Tibial artery (tissue), 4 donors: Measurements from ENCODE around the gene GRIA4.

Experiments used
- DNase-seq, 2 donors: peaks; one replicate each; pipeline ENCODE4 v3.0.0-alpha.2; 2019
- H3K27ac ChIP-seq, 2 donors: fragments of 200-600 bp; sonication (generic) in 1 of 2; 1 replicate in 1 of 2; 2 replicates in 1 of 2; pipeline ENCODE4 v1.5.1; 2018 to 2019; ENCODE audit warnings: mild to moderate bottlenecking in 1 of 2
- H3K27me3 ChIP-seq, 2 donors: fragments of 200-600 bp; sonication (generic) in 1 of 2; one replicate each; pipeline versions ENCODE4 v1.5.1 to v1.6.0; 2016 to 2019
- H3K36me3 ChIP-seq, 3 donors: fragments of 200-600 bp; sonication (generic) in 2 of 3; one replicate each; pipeline ENCODE4 v1.5.1; 2016 to 2019; ENCODE audit warnings: mild to moderate bottlenecking in 2 of 3
- H3K4me1 ChIP-seq, 4 donors: fragments of 200-600 bp; sonication (generic) in 2 of 4; 1 replicate in 3 of 4; 2 replicates in 1 of 4; pipeline ENCODE4 v1.5.1; 2016 to 2019
- H3K4me3 ChIP-seq, 2 donors: fragments of 200-600 bp; sonication (generic) in 1 of 2; 1 replicate in 1 of 2; 2 replicates in 1 of 2; pipeline ENCODE4 v1.5.1; 2018 to 2019; ENCODE audit warnings: mild to moderate bottlenecking in 2 of 2
- H3K9me3 ChIP-seq, 3 donors: fragments of 200-600 bp; sonication (generic) in 1 of 3; one replicate each; pipeline ENCODE4 v1.5.1; 2016 to 2019
- CTCF ChIP-seq, 2 experiments: fragments of 200-600 bp in 1 of 2; fragments of 450-650 bp in 1 of 2; IDR thresholded peaks; one replicate each; pipeline ENCODE4 v1.5.1; 2017 to 2019; ENCODE audit warnings: antibody characterized with exemption in 2 of 2, mild to moderate bottlenecking in 1 of 2, moderate library complexity in 1 of 2
- intact Hi-C: fragments of 100-400 bp; cut with DNase I; formaldehyde crosslinking; loops from one replicate; pipeline ENCODE4 v1.15.0; 2023; ENCODE audit warnings: low total_unique reads

GRIA4 gene

GRCh38 chr11:105979997-105980703, 370.3 kb downstream of the GRIA4 start:
- TF ChIP-seq CTCF (IDR thresholded peaks at IDR 0.05), result no peak
- DNase-seq, result no peak
- Histone ChIP-seq H3K27me3 (no peaks in the 10 kb centered on the region), H3K36me3 (no peaks in the 10 kb centered on the region), H3K27ac (no peak overlapping the region), H3K4me1 (no peaks in the 10 kb centered on the region), H3K4me3 (no peak overlapping the region), H3K9me3 (no peaks in the 10 kb centered on the region)
- intact Hi-C loops, result no loop called here

- Histone ChIP-seq H3K27ac (no peak overlapping the region), H3K27me3 (no peaks in the 10 kb centered on the region), H3K4me1 (no peaks in the 10 kb centered on the region), H3K4me3 (no peak overlapping the region), H3K36me3 (no peaks in the 10 kb centered on the region), H3K9me3 (no peaks in the 10 kb centered on the region)
- no peak for DNase-seq
- TF ChIP-seq CTCF (IDR thresholded peaks at IDR 0.05), result no peak
- intact Hi-C loops, result no loop called here
Observed at GRCh38 chr11:105986554-105986953, 376.7 kb downstream of the GRIA4 start.

GRCh38 chr11:105988197-105988596, 378.3 kb downstream of the GRIA4 start:
- intact Hi-C loops, result no loop called here
- Histone ChIP-seq H3K4me1 (no peaks in the 10 kb centered on the region), H3K36me3 (peaks cover 0 to 7% (median 0%) of the 10 kb centered on the region in 3 donors), H3K27ac (no peak overlapping the region), H3K27me3 (no peaks in the 10 kb centered on the region), H3K9me3 (peaks cover 0 to under 1% (median 0%) of the 10 kb centered on the region in 3 donors), H3K4me3 (no peak overlapping the region)
- DNase-seq, result no peak
- no peak for TF ChIP-seq CTCF (IDR thresholded peaks at IDR 0.05)

GRCh38 chr11:105989124-105989523, 379.3 kb downstream of the GRIA4 start:
- intact Hi-C loops, result no loop called here
- no peak for DNase-seq
- no peak for TF ChIP-seq CTCF (IDR thresholded peaks at IDR 0.05)
- H3K27ac ChIP-seq, result no peak overlapping the region
- peaks cover 4 to 16% (median 9%) of the 10 kb centered on the region in 3 donors for H3K36me3 ChIP-seq
- no peaks in the 10 kb centered on the region for H3K27me3 ChIP-seq
- H3K9me3 ChIP-seq, result peaks cover 0 to 5% (median 4%) of the 10 kb centered on the region in 3 donors
- no peaks in the 10 kb centered on the region for H3K4me1 ChIP-seq
- no peak overlapping the region for H3K4me3 ChIP-seq

- no peak for TF ChIP-seq CTCF (IDR thresholded peaks at IDR 0.05)
- Histone ChIP-seq H3K27ac (no peak overlapping the region), H3K4me3 (no peak overlapping the region), H3K27me3 (no peaks in the 10 kb centered on the region), H3K9me3 (peaks cover 0 to 5% (median 4%) of the 10 kb centered on the region in 3 donors), H3K4me1 (no peaks in the 10 kb centered on the region), H3K36me3 (peaks cover 28 to 40% (median 37%) of the 10 kb centered on the region in 3 donors)
- intact Hi-C loops, result no loop called here
- DNase-seq, result no peak
Observed at GRCh38 chr11:105991888-105992287, 382.0 kb downstream of the GRIA4 start.
